K562 (cell line): Measurements from ENCODE around the gene TAF11. TPM values are rescaled to one million over a fixed set of nuclear protein-coding genes. Genes with fewer than 3 reads are reported as not detected.
A peak's percentile ranks its signal among the peaks of the same experiment; 100 is the strongest.

Experiments used
- CREB1 ChIP-seq, 2 experiments: sonication (generic) in 1 of 2; formaldehyde crosslinking in 1 of 2; IDR thresholded peaks; 2 replicates each; pipeline versions ENCODE4 v1.6.1 to v1.8.0; 2012 to 2022; ENCODE audit warnings: inconsistent platforms in 1 of 2, mild to moderate bottlenecking in 1 of 2, missing genetic modification reagents in 1 of 2, moderate library complexity in 1 of 2
- DNMT1 ChIP-seq: fragments of 450-650 bp; IDR thresholded peaks from 2 replicates; pipeline ENCODE4 v1.6.1; 2016; ENCODE audit warnings: antibody characterized with exemption, mild to moderate bottlenecking
- EGR1 ChIP-seq: fragments of 450-650 bp; conservative IDR thresholded peaks from 2 replicates; pipeline ENCODE4 v1.6.1; 2017; ENCODE audit warnings: mild to moderate bottlenecking
- FOXA1 ChIP-seq: fragments of 450-650 bp; IDR thresholded peaks from 2 replicates; pipeline ENCODE4 v1.6.1; 2016; ENCODE audit warnings: mild to moderate bottlenecking, borderline replicate concordance
- FOXP1 ChIP-seq: sonication (generic); formaldehyde crosslinking; IDR thresholded peaks from 2 replicates; pipeline ENCODE4 v1.8.0; 2022; ENCODE audit warnings: mild to moderate bottlenecking, missing genetic modification reagents
- HMG20A ChIP-seq: fragments of 450-650 bp; formaldehyde crosslinking; conservative IDR thresholded peaks from 2 replicates; pipeline ENCODE4 v1.4.0; 2020; ENCODE audit warnings: mild to moderate bottlenecking, mixed read lengths
- ILF3 ChIP-seq: fragments of 450-650 bp; IDR thresholded peaks from 2 replicates; pipeline ENCODE4 v1.6.1; 2018; ENCODE audit warnings: antibody characterized with exemption, mild to moderate bottlenecking, moderate library complexity, borderline replicate concordance
- KAT7 ChIP-seq: sonication (generic); formaldehyde crosslinking; IDR thresholded peaks from 2 replicates; pipeline ENCODE4 v1.8.0; 2022; ENCODE audit warnings: missing genetic modification reagents, mild to moderate bottlenecking, borderline replicate concordance
- LCOR ChIP-seq: sonication (generic); formaldehyde crosslinking; IDR thresholded peaks from 2 replicates; pipeline ENCODE4 v1.8.0; 2022; ENCODE audit warnings: mild to moderate bottlenecking, missing genetic modification reagents
- MED1 ChIP-seq: sonication (generic); formaldehyde crosslinking; IDR thresholded peaks from 2 replicates; pipeline ENCODE4 v1.8.1; 2023; ENCODE audit warnings: missing genetic modification reagents, borderline replicate concordance
- MEF2A ChIP-seq: IDR thresholded peaks from 2 replicates; pipeline ENCODE4 v1.6.1; 2011; ENCODE audit warnings: low read depth, mild to moderate bottlenecking, low read length, moderate library complexity; ENCODE audit not compliant: control insufficient read depth
- NR2F6 ChIP-seq: fragments of 450-650 bp; formaldehyde crosslinking; IDR thresholded peaks from 2 replicates; pipeline ENCODE4 v1.4.0; 2020; ENCODE audit warnings: mild to moderate bottlenecking
- POU5F1 ChIP-seq: fragments of 150-350 bp; IDR thresholded peaks from 2 replicates; pipeline ENCODE4 v1.6.1; 2014; ENCODE audit warnings: borderline replicate concordance, low read length, low read depth, mild to moderate bottlenecking; ENCODE audit not compliant: partially characterized antibody
- RBM14 ChIP-seq: fragments of 200-400 bp; formaldehyde crosslinking; IDR thresholded peaks from 2 replicates; pipeline ENCODE4 v1.6.1; 2018; ENCODE audit warnings: low read depth, mild to moderate bottlenecking, low read length, moderate library complexity, borderline replicate concordance; ENCODE audit not compliant: insufficient read depth
- RNF2 ChIP-seq: sonication (generic); IDR thresholded peaks from 2 replicates; pipeline ENCODE4 v1.6.1; 2016
- SLC30A9 ChIP-seq: fragments of 250-450 bp; sonication (Bioruptor Pico); IDR thresholded peaks from 2 replicates; pipeline ENCODE4 v1.8.0; 2022; ENCODE audit warnings: mild to moderate bottlenecking, moderate library complexity
- SREBF1 ChIP-seq: fragments of 150-350 bp; IDR thresholded peaks from 2 replicates; pipeline ENCODE4 v1.6.1; 2014; ENCODE audit warnings: antibody characterized with exemption, low read depth, low read length, borderline replicate concordance
- XRCC3 ChIP-seq: fragments of 450-650 bp; IDR thresholded peaks from 2 replicates; pipeline ENCODE4 v1.6.1; 2017; ENCODE audit warnings: mild to moderate bottlenecking, moderate library complexity
- ZC3H11A ChIP-seq: IDR thresholded peaks from 2 replicates; pipeline ENCODE4 v1.6.1; 2012; ENCODE audit warnings: low read depth, low read length, improper control_type of control experiment
- ZNF184 ChIP-seq: sonication (generic); formaldehyde crosslinking; IDR thresholded peaks from 2 replicates; pipeline ENCODE4 v1.5.0; 2020; ENCODE audit warnings: missing genetic modification reagents
- ZNF23 ChIP-seq: fragments of 250-450 bp; sonication (Bioruptor Pico); IDR thresholded peaks from 2 replicates; pipeline ENCODE4 v1.4.0; 2020; ENCODE audit warnings: mild to moderate bottlenecking
- ZNF655 ChIP-seq: fragments of 250-450 bp; sonication (Bioruptor Pico); IDR thresholded peaks from 2 replicates; pipeline ENCODE4 v1.5.0; 2021
- ZNF699 ChIP-seq: fragments of 250-450 bp; sonication (Bioruptor Pico); IDR thresholded peaks from 2 replicates; pipeline ENCODE4 v1.8.0; 2021; ENCODE audit warnings: mild to moderate bottlenecking, moderate library complexity; ENCODE audit not compliant: insufficient replicate concordance
- ZNF707 ChIP-seq: fragments of 250-450 bp; sonication (Bioruptor Pico); conservative IDR thresholded peaks from 2 replicates; pipeline ENCODE4 v1.8.0; 2022; ENCODE audit warnings: inconsistent platforms, mild to moderate bottlenecking, moderate library complexity
- ZNF778 ChIP-seq: fragments of 450-650 bp; formaldehyde crosslinking; IDR thresholded peaks from 2 replicates; pipeline ENCODE4 v1.4.0; 2020; ENCODE audit warnings: mild to moderate bottlenecking, moderate library complexity
- polyA plus RNA-seq, 8 experiments: library from polyadenylated mRNA; depleted of rRNA in 4 of 8; stranded (reverse) in 5 of 8; unstranded in 3 of 8; fragments of >200 nt; fragmentation: Nextera tagmentation in 2 of 8; fragmentation: Illumina TruSeq in 1 of 8; extraction: Ambion mirVana in 2 of 8; extraction: Trizol in 1 of 8; gene quantifications; 2 replicates each; pipeline versions ENCODE4 v1.2.1 to v1.2.3, GENCODE V29; 2011 to 2014; ENCODE audit warnings: inconsistent platforms in 1 of 8, missing spikeins in 1 of 8
- total RNA-seq, 7 experiments: library from RNA; depleted of rRNA in 6 of 7; stranded (reverse); fragments of >200 nt in 6 of 7; fragmentation: Illumina TruSeq in 2 of 7; extraction: Trizol in 2 of 7; gene quantifications; 2 replicates each; pipeline versions ENCODE4 v1.2.1 to v1.2.3, GENCODE V29; 2011 to 2021; ENCODE audit warnings: low replicate concordance in 1 of 7
- TF ChIP-seq, protein P1 (sequence below): fragments of 450-650 bp; conservative IDR thresholded peaks from 2 replicates; pipeline ENCODE4 v1.6.1; 2016; ENCODE audit warnings: missing genetic modification characterization, low read depth, mild to moderate bottlenecking, control low read depth, missing compliant biosample characterization
- TF ChIP-seq, protein P2 (sequence below): fragments of 250-450 bp; sonication (Bioruptor Pico); IDR thresholded peaks from 2 replicates; pipeline ENCODE4 v1.4.0; 2020; ENCODE audit warnings: mild to moderate bottlenecking, moderate library complexity

TAF11 gene
- total and polyA plus RNA-seq, 9 of the 15 experiments (the other 6 are each of a cell fraction or from before 2014, with no cell fraction given): 40.9 to 91.9 (median 71.9) TPM

GRCh38 chr6:34865107-34865506, 22.7 kb downstream of the TAF11 start (continued):
- TF ChIP-seq CREB1 (IDR thresholded peaks at IDR 0.05) (peak; percentile 39; the same call in 1 of the 2 replicates), CREB1 (CRISPR knock-in tag; IDR thresholded peaks at IDR 0.05) (no peak), ZNF699 (CRISPR knock-in tag) (no peak), ZNF23 (CRISPR knock-in tag) (no peak), MEF2A (peak; percentile 99), RBM14 (no peak), DNMT1 (no peak), LCOR (0 out of 2 replicates have a peak, but pooled peaks have one; percentile 47), ILF3 (peak; percentile 65; the same call in 1 of the 2 replicates), SLC30A9 (no peak), MED1 (CRISPR knock-in tag) (no peak), ZNF778 (CRISPR knock-in tag) (no peak), HMG20A (CRISPR knock-in tag) (no peak), ZNF655 (no peak), RNF2 (peak; percentile 58; the same call in 1 of the 2 replicates), FOXP1 (no peak), ZC3H11A (no peak), EGR1 (no peak), KAT7 (CRISPR knock-in tag) (no peak), FOXA1 (no peak), ZNF184 (CRISPR knock-in tag) (no peak), XRCC3 (no peak), NR2F6 (CRISPR knock-in tag) (no peak), ZNF707 (CRISPR knock-in tag) (no peak), SREBF1 (no peak), POU5F1 (no peak)
- TF ChIP-seq, protein P1, sequence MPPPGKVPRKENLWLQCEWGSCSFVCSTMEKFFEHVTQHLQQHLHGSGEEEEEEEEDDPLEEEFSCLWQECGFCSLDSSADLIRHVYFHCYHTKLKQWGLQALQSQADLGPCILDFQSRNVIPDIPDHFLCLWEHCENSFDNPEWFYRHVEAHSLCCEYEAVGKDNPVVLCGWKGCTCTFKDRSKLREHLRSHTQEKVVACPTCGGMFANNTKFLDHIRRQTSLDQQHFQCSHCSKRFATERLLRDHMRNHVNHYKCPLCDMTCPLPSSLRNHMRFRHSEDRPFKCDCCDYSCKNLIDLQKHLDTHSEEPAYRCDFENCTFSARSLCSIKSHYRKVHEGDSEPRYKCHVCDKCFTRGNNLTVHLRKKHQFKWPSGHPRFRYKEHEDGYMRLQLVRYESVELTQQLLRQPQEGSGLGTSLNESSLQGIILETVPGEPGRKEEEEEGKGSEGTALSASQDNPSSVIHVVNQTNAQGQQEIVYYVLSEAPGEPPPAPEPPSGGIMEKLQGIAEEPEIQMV (tag): no peak
- TF ChIP-seq, protein P2, sequence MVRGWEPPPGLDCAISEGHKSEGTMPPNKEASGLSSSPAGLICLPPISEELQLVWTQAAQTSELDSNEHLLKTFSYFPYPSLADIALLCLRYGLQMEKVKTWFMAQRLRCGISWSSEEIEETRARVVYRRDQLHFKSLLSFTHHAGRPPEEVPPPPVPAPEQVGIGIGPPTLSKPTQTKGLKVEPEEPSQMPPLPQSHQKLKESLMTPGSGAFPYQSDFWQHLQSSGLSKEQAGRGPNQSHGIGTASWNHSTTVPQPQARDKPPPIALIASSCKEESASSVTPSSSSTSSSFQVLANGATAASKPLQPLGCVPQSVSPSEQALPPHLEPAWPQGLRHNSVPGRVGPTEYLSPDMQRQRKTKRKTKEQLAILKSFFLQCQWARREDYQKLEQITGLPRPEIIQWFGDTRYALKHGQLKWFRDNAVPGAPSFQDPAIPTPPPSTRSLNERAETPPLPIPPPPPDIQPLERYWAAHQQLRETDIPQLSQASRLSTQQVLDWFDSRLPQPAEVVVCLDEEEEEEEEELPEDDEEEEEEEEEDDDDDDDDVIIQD: no peak
